ENCODE data around the gene TCF7L2. TPM values are rescaled to one million over a fixed set of nuclear protein-coding genes. Genes with fewer than 3 reads are reported as not detected.

The TCF7L2 gene
- total and polyA plus RNA-seq, 2 donors (not counting 1 experiment from before 2014, with no cell fraction given) = 3.4 to 5.0 TPM

DNA sequence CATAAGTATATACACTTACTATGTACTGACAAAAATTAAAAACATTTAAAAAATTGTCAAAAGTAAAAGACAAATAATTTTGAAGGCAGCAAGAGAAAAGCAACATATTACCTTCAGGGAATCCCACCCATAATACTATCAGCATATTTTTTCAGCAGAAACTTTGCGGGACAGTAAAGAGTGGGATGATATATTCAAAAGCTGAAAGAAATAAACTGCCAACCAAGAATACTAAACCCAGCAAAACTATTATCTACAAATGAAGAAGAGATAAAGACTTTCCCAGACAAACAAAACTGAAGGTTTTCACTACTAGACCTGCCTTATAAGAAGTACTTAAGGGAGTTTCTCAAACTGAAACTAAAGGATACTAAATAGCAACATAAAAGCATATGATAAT is 257.9 kb downstream of the TCF7L2 start:
- no peaks in the 10 kb centered on the region for H3K9me3 ChIP-seq (ENCODE audit: control insufficient read depth, insufficient read depth, low read depth, low read length)
- H3K4me1 ChIP-seq (ENCODE audit: control insufficient read depth, extremely low read depth, insufficient read depth, low read length) = no peaks in the 10 kb centered on the region
- no peak overlapping the region for H3K4me3 ChIP-seq (replicated peaks in 1 of 4; ENCODE audit: control extremely low read depth in 1 of 4, insufficient read depth in 1 of 4, low read depth in 3 of 4, low read length in 4 of 4)
- no peak overlapping the region for H3K9ac ChIP-seq (ENCODE audit: insufficient read depth, low read length)
- no peak for DNase-seq (ENCODE audit: low read depth in 2 of 2)
- H3K27me3 ChIP-seq (ENCODE audit: control insufficient read depth, insufficient read depth, low read length) = no peaks in the 10 kb centered on the region
- H2AFZ ChIP-seq (ENCODE audit: low read length) = no peak overlapping the region
- H4K20me1 ChIP-seq (ENCODE audit: control insufficient read depth, extremely low read depth, insufficient read depth, low read length) = no peaks in the 10 kb centered on the region
- H3K27ac ChIP-seq (ENCODE audit: insufficient read depth, low read length) = no peak overlapping the region
- TF ChIP-seq EZH2 (IDR thresholded peaks at IDR 0.05; ENCODE audit: low read length, missing control alignments) (no peak), CTCF (conservative IDR thresholded peaks at IDR 0.05 in 1 of 2, IDR thresholded peaks at IDR 0.05 in 1 of 2; ENCODE audit: low read depth in 1 of 2, low read length in 2 of 2) (no peak)
- no peak overlapping the region for H3K4me2 ChIP-seq (ENCODE audit: extremely low read depth, insufficient read depth, low read length)
- H3K79me2 ChIP-seq (ENCODE audit: control insufficient read depth, insufficient read depth, low read length) = no peaks in the 10 kb centered on the region
- H3K36me3 ChIP-seq (ENCODE audit: control insufficient read depth, insufficient read depth, low read length) = no peaks in the 10 kb centered on the region

DNA sequence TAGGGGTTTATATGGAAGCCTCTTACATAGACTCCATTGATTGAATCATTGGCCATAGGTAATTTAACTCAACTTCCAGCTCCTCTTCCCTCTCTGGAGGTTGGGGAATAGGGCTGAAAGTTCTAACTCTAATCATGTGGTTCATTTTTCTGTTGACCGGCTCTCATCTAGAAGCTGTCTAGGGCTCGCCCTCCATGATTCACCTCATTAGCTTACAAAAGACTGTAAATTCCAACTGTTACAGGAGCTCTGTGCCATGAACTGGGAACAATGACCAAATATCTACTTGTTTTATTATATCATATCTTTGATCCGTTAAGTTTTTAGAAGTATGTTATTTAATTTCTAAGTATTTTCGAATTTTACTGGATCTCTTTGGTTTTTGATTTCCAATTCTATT is 263.0 kb downstream of the TCF7L2 start:
- H3K36me3 ChIP-seq (ENCODE audit: control insufficient read depth, insufficient read depth, low read length) = no peaks in the 10 kb centered on the region
- H3K9me3 ChIP-seq (ENCODE audit: control insufficient read depth, insufficient read depth, low read depth, low read length) = no peaks in the 10 kb centered on the region
- H3K27me3 ChIP-seq (ENCODE audit: control insufficient read depth, insufficient read depth, low read length) = no peaks in the 10 kb centered on the region
- DNase-seq (ENCODE audit: low read depth in 2 of 2) = no peak
- H3K4me2 ChIP-seq (ENCODE audit: extremely low read depth, insufficient read depth, low read length) = no peak overlapping the region
- H3K4me3 ChIP-seq (replicated peaks in 1 of 4; ENCODE audit: control extremely low read depth in 1 of 4, insufficient read depth in 1 of 4, low read depth in 3 of 4, low read length in 4 of 4) = no peak overlapping the region
- H2AFZ ChIP-seq (ENCODE audit: low read length) = no peak overlapping the region
- H4K20me1 ChIP-seq (ENCODE audit: control insufficient read depth, extremely low read depth, insufficient read depth, low read length) = no peaks in the 10 kb centered on the region
- no peak overlapping the region for H3K9ac ChIP-seq (ENCODE audit: insufficient read depth, low read length)
- H3K27ac ChIP-seq (ENCODE audit: insufficient read depth, low read length) = no peak overlapping the region
- H3K4me1 ChIP-seq (ENCODE audit: control insufficient read depth, extremely low read depth, insufficient read depth, low read length) = no peaks in the 10 kb centered on the region
- TF ChIP-seq CTCF (conservative IDR thresholded peaks at IDR 0.05 in 1 of 2, IDR thresholded peaks at IDR 0.05 in 1 of 2; ENCODE audit: low read depth in 1 of 2, low read length in 2 of 2) (no peak), EZH2 (IDR thresholded peaks at IDR 0.05; ENCODE audit: low read length, missing control alignments) (no peak)
- H3K79me2 ChIP-seq (ENCODE audit: control insufficient read depth, insufficient read depth, low read length) = no peaks in the 10 kb centered on the region

GRCh38 chr10:113214331-113214730 is 264.3 kb downstream of the TCF7L2 start:
- H3K36me3 ChIP-seq (ENCODE audit: control insufficient read depth, insufficient read depth, low read length) = no peaks in the 10 kb centered on the region
- no peak for TF ChIP-seq EZH2 (IDR thresholded peaks at IDR 0.05; ENCODE audit: low read length, missing control alignments)
- no peak for TF ChIP-seq CTCF (conservative IDR thresholded peaks at IDR 0.05 in 1 of 2, IDR thresholded peaks at IDR 0.05 in 1 of 2; ENCODE audit: low read depth in 1 of 2, low read length in 2 of 2)
- H3K27me3 ChIP-seq (ENCODE audit: control insufficient read depth, insufficient read depth, low read length) = no peaks in the 10 kb centered on the region
- H3K9ac ChIP-seq (ENCODE audit: insufficient read depth, low read length) = no peak overlapping the region
- no peak overlapping the region for H3K27ac ChIP-seq (ENCODE audit: insufficient read depth, low read length)
- no peaks in the 10 kb centered on the region for H3K79me2 ChIP-seq (ENCODE audit: control insufficient read depth, insufficient read depth, low read length)
- H2AFZ ChIP-seq (ENCODE audit: low read length) = no peak overlapping the region
- DNase-seq (ENCODE audit: low read depth in 2 of 2) = no peak
- no peaks in the 10 kb centered on the region for H3K9me3 ChIP-seq (ENCODE audit: control insufficient read depth, insufficient read depth, low read depth, low read length)
- no peak overlapping the region for H3K4me2 ChIP-seq (ENCODE audit: extremely low read depth, insufficient read depth, low read length)
- no peaks in the 10 kb centered on the region for H4K20me1 ChIP-seq (ENCODE audit: control insufficient read depth, extremely low read depth, insufficient read depth, low read length)
- no peaks in the 10 kb centered on the region for H3K4me1 ChIP-seq (ENCODE audit: control insufficient read depth, extremely low read depth, insufficient read depth, low read length)
- H3K4me3 ChIP-seq (replicated peaks in 1 of 4; ENCODE audit: control extremely low read depth in 1 of 4, insufficient read depth in 1 of 4, low read depth in 3 of 4, low read length in 4 of 4) = no peak overlapping the region
